Coronary artery (tissue), 2 donors: Measurements from ENCODE around the gene RAD50.
A peak's percentile ranks its signal among the peaks of the same experiment; 100 is the strongest.

Experiments
- DNase-seq: peaks from one replicate; pipeline ENCODE4 v3.0.0-alpha.2; 2017; ENCODE audit warnings: low spot score
- H3K27ac ChIP-seq, 2 donors: fragments of 200-600 bp; sonication (generic); one replicate each; pipeline ENCODE4 v1.5.1; 2016 to 2019
- H3K4me3 ChIP-seq: fragments of 200-600 bp; sonication (generic); 2 replicates; pipeline ENCODE4 v1.5.1; 2016; ENCODE audit warnings: mild to moderate bottlenecking, moderate library complexity
- CTCF ChIP-seq: fragments of 200-600 bp; sonication (generic); IDR thresholded peaks from one replicate; pipeline ENCODE4 v1.5.1; 2019; ENCODE audit warnings: antibody characterized with exemption

The RAD50 gene

GRCh38 chr5:132679166-132679565 is 122.4 kb downstream of the RAD50 start:
- DNase-seq = no peak
- no peak overlapping the region for H3K27ac ChIP-seq
- no peak overlapping the region for H3K4me3 ChIP-seq
- no peak for TF ChIP-seq CTCF

- DNase-seq = peak; percentile 33
- Histone ChIP-seq H3K27ac (no peak overlapping the region), H3K4me3 (no peak overlapping the region)
- no peak for TF ChIP-seq CTCF
These were observed 123.1 kb downstream of the RAD50 start for GRCh38 chr5:132679717-132680380.

GRCh38 chr5:132680780-132681475 is 124.2 kb downstream of the RAD50 start:
- TF ChIP-seq CTCF = no peak
- Histone ChIP-seq H3K4me3 (no peak overlapping the region), H3K27ac (no peak overlapping the region)
- DNase-seq = no peak

GRCh38 chr5:132681476-132681831 is 124.7 kb downstream of the RAD50 start:
- TF ChIP-seq CTCF = no peak
- H3K27ac ChIP-seq = no peak overlapping the region
- DNase-seq = no peak
- H3K4me3 ChIP-seq = no peak overlapping the region

GRCh38 chr5:132681983-132682382 is 125.2 kb downstream of the RAD50 start:
- no peak overlapping the region for H3K27ac ChIP-seq
- H3K4me3 ChIP-seq = no peak overlapping the region
- DNase-seq = no peak
- no peak for TF ChIP-seq CTCF

GRCh38 chr5:132684491-132684890 is 127.7 kb downstream of the RAD50 start:
- no peak for DNase-seq
- TF ChIP-seq CTCF = no peak
- Histone ChIP-seq H3K4me3 (no peak overlapping the region), H3K27ac (no peak overlapping the region)
